ENCODE measurements around the gene TKT.
A peak's percentile ranks its signal among the peaks of the same experiment; 100 is the strongest.

TKT gene

DNA sequence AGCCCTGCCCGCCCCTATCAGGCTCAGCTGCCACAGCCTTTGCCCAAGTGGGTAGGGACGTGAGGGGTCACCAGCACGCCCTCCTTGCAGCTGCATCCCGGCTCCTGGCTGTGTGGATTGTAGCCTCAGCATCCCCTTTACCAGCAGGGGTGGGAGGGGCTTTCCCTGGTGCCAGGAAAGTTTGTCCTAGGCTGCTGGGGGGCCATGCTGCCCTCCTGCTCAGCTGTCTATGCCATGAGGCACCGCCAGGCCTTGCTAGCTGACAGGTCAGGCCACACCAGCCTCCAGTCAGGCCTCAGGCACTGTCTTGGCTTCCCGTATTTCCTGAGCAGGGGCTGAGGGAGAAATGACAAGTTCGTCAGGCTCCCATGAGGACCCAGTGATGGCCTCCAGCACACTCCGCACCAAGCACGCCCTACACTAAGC lies 32.3 kb downstream of the TKT start:
- no peak for DNase-seq

DNA sequence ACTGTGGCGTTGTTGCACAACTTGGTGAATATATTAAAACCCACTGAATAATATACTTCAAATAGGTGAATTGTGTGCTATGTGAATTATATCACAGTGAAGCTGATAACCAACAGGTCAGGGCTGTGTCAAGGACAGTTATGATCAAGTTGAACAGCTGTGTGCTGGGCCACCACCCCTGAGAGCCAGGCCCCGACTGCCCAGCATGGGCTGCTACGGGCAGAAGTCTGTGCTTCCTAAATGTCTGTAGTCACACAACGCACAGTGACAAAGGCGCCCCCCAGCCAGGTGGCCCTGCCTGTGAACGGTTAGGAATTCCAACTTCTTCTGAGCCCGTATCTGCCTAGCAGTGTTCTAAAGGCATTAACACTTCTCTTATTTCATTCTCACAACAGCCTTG lies 32.8 kb downstream of the TKT start:
- DNase-seq, result no peak

DNA sequence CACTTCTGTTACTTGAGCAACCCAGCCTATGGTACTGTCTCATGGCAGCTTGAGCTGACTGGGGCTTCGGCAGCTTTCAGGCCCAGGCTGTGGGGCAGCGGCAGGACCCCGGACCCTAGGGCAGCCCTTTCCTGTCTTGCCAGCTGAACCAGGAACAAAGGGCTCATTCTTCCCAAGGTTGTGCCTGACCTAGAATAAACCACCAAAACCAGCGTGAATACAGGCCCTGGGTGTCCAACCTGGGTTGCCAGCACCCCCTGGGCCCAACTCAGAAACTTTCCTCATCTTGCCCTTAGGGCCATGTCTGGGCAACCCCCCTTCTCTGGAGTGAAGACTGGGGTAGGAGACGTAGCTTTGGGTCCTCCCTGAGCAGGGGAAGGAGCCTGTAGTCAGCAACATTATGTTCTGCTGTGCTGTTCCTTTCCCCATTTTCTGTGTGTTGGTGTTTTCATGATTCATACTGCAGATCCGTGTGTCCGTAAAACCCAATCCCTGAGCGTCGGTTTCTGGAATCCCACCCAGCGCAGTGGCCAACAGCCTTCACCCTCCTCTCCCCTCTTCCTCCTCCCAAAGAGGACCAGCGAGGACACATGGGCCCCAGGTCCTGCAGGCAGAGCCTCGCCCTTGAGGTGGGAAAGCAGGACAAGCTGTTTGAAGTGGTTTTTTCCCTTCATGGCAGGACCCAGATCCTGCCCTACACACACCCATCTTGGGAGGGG lies 33.5 kb downstream of the TKT start:
- no peak for DNase-seq

DNA sequence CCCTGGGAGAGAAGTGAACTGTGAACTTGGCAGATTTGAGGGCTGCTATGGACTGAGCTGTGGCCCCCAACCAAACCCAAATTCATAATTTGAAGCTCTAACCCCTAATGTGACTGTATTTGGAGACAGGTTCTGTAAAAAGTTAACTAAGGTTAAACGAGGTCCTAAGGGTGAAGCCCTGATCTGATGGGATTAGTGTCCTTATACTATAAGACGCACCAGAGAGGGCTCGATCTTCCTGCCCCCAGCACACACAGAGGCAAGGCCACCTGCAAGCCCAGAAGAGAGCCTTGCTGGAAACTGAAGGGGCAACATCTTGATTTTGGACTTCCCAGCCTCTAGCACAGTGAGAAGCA lies 34.0 kb downstream of the TKT start:
- no peak for DNase-seq

DNA sequence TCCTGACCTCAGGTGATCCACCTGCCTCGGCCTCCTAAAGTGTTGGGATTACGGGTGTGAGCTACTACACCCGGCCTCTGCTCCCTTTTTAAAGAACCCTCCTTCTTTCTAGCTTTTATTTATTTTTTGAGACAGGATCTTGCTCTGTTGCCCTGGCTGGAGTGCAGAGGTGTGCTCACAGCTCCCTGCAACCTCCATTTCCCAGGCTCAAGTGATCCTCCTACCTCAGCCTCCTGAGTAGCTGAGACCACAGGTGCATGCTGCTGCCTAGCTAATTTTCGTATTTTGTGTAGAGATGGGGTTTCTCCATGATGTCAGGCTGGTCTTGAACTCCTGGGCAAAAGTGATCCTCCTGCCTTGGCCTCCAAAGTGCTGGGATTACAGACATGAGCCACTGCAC lies 34.5 kb downstream of the TKT start:
- no peak for DNase-seq

DNA sequence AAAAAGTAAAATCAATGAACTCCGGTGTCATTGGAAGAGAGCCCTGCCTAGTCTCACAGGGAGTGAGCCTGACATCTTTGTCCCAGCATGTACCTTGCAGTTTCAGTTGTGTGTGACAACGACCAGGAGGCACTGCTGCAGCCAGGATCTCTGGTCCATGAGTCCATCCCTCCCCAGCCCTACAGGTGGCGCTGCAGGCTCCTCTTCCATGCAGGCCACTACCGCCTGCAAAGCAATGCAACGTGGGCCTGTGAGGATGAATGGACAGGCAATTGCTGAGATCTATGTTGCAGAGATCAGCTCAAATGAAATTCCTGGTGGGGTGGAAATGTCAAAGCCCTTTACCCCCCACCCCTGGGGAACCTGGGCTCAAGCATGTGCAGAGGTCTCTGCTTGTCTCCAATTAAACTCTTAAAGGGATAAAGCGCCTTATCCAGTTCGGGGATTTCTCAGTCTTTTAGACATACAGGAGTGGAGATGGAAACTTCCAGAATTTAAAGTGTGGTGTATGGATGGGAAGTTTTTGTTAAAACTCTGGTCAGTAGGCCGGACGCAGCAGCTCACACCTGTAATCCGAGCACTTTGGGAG lies 35.8 kb downstream of the TKT start:
- DNase-seq, result peak; percentile 91

DNA sequence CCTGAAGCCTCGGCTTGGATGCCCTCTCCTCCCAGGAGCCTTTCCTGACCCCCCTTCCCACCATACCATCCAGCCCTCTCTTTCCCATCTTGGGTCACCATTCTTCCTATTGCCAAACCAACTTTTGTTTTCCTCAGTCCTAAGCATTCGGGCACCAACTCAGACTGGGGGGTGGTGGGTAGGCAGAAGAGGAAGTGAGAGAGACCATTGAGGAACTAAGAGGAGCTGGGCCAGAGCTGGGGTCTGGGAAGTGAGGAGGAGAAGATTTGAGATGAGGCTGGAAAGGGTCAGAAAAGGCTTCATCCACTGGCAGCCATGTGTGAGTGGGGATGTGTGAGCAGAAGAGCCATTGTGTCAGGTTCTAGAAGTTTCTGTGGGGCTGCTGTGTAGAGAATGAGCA lies 37.7 kb downstream of the TKT start:
- no peak for DNase-seq

DNA sequence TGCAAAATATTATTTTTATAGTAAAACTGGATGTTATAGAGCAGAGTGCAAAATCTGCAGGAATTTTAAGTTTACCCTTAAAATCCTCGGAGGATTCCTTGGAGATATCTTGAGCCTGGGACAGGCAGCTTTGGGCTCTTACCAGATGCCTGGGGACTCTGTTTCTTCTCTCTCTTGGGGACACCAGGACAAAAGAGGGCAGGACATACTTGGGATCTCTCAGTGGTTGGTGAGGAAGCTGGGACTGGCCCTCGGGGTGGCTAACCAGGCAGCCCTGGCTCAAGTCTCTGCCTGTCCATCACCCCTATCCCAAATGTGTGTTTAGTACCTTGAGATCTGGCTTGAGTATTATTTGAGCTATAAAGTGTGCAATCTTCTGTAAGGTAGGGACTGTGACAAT lies 38.6 kb downstream of the TKT start:
- no peak for DNase-seq

DNA sequence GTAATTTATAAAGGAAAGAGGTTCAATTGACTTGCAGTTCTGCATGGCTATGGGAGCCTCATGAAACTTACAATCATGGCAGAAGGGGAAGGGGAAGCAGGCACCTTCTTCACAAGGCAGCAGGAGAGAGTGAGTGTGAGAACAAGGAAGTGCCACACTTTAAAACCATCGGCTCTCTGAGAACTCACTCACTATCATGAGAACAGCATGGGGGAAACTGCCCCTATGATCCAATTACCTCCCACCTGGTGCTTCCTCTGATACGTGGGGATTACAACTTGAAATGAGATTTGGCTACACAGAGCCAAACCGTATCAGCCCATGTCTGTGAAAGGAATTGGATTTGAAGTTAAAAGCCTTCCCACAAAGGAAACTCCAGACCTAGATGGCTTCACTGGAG lies 39.1 kb downstream of the TKT start:
- no peak for DNase-seq

DNA sequence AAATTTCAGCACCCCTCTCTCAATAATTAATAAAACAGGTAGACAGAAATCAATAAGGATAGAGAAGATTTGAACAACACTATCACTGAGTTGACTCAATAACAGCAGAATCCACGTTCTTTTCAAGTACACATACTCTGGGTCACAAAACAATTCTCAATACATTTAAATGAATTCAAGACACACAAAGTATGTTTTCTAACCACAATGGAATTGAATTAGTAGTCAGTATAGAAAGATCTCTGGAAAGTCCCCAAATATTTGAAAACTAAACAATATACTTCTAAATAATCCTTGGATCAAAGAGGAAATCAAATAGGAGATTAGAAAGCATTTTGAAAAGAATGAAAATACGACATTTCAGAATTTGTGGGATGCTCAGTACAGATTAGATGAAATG lies 40.0 kb downstream of the TKT start:
- DNase-seq, result no peak

DNA sequence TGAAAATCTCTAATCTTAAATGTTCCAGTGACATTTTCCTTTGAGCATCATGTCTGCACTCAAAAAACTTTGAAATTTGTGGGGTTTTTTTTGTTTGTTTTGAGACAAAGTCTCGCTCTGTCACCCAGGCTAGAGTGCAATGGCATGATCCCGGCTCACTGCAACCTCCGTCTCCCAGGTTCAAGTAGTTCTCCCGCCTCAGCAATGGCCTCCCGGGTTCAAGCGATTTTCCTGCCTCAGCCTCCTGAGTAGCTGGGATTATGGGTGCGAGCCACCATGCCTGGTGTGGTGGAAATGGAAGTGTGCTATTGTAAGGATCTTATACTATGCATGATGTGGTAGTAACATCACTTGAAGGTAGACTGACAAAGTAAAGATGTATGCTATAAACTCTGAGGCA lies 42.5 kb downstream of the TKT start:
- no peak for DNase-seq

DNA sequence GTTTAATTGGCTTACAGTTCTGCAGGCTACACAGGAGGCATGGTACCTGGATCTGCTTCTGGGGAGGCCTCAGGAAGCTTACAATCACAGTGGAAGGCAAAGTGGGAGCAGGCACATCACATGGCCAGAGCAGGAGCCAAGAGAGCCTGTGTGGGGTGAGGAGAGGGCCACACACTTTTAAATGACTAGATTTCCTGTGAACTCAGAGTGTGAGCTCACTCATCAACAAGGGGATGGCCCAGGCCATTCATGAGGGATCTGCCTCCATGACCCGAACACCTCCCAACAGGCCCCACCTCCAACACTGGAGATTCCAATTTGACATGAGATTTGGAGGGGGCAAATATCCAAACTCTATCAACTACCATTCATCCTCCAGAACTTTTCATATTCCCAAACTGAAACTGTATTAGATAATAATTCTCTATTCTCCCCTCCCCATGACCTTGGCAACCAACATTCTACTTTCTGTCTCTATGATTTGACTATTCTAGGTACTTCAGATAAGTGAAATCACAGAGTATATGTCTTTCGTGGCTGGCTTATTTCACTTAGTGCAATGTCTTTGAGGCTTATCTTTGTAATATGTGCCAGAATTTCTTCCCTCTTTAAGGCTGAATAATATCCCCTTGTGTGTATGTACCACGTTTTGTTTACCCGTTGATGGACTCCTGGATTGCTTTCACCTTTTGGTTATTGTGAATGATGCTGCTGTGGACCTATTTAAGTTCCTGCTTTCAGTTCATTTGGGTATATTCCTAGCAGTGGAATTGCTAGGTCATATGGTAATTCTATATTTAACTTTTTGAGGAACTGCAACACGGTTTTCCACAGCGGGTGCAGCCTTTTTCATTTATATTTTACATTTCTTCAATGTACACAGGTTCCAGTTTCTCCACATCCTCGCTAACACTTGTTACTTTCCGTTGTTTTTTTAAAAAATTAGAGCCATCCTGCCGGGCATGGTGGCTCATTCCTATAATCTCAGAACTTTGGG lies 43.8 kb downstream of the TKT start:
- no peak for DNase-seq

DNA sequence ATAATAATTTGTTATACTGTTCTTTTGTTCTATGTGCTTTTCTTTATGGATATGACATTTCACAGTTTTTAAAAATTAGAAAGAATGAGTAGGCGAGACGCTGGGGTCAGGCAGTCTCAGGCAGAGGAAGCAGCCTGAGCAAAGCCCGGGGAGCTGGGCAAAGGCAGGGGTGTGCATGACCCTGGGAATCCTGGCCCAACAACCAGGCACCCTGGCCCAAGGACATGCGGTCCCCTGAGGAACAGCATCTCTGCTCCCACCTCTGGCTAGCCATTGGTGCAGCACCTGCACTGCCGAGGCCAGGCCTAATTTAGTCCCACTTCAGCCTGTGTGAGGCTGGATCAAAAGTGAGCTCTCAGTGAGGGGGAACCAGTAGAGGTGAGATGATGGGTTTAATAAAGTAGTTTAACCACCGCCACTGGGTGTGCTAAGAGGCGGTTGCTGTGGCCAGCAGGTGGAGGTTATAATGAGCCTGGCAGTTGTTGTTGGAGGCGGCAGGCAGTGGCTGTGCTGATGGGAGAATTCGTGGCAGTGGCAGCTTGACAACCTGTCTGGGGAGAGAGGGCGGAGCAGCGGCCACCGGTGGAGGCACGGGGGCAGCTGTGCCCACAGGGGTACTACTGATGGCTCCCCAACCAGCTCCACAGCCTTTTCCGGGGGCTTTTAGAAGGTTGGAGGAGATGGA lies 53.3 kb downstream of the TKT start:
- no peak for DNase-seq

DNA sequence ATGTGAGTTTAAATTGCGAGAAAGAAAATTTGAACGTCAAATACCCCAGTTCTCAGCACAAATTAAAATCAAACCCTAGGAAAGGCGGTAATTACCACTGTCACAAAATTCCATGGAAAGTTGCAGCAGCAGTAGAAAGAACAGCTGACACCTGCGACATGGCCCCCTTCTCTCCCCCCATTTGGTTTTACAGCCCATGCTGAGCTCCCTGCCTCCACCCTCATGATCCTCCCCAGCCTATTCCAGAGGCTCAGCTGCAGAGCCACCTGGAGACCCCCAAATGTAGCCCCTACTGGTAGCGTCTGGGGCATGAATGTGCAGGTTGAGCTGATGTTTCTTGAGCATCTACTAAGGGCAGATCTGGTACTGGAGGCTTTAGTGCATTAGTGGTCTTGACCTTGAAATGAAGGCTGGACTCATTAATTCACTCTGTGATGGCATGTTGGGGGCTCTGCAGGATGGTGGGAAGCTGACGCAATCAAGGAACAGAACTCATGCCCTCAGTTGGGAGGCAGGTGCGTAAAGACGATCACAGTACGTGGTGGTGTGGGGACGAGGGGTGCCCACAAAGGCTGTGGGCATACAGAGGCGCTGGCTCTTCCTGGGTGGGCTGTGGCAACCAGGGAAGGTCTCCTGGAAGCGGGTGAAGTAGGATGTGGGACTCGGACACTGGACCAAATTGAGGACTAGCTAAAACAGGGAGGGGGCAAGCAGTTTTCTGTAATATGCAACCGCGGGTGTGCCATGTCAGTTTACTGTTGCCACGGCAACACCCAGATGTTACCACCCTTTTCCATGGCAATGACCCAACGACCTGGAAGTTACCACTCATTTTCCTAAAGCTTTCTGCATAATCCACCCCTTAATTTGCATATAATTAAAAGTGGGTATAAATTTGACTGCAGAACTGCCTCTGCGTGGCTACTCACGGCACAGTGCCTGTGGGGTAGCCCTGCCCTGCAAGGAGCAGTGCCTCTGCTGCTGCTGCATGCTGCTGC lies 55.0 kb downstream of the TKT start:
- DNase-seq, result no peak

DNA sequence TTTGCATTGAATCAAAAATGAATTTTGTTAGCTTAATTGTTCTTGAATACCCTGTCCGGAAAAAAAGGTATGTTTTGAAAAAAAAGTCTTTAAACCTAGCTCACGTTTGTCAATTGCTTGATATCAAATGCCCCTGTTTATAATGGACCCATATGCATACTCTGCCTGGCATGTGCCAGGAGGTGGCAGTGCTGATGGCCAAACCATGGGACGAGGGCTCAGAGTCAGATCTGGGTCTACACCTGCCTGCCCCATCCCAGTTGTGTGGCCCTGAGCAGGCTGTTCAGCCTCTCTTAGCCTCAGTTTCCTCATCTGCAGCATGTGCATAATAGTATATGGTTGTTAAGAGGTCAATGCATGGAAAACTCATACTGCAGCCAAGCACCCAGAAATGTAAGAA lies 56.0 kb downstream of the TKT start:
- no peak for DNase-seq

DNA sequence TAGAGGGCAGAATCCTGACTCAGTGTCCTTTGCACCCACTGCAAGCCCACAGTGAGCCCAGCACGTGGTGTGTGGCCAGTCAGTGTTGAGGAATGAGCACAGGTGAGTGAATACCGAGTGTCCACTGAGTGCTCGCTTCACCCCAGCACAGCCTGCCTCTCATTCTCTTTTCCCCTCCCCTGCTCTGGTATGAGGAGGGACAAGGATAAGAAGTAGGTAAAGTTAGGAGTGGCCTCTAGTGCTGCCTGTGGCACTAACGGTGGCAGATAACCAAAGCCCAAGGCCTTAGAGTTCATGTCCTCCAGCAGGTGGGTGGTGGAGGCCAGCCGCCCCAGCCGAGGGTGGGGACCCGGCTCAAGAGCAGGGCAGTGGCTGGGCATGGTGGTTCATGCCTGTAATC lies 56.8 kb downstream of the TKT start:
- no peak for DNase-seq

DNA sequence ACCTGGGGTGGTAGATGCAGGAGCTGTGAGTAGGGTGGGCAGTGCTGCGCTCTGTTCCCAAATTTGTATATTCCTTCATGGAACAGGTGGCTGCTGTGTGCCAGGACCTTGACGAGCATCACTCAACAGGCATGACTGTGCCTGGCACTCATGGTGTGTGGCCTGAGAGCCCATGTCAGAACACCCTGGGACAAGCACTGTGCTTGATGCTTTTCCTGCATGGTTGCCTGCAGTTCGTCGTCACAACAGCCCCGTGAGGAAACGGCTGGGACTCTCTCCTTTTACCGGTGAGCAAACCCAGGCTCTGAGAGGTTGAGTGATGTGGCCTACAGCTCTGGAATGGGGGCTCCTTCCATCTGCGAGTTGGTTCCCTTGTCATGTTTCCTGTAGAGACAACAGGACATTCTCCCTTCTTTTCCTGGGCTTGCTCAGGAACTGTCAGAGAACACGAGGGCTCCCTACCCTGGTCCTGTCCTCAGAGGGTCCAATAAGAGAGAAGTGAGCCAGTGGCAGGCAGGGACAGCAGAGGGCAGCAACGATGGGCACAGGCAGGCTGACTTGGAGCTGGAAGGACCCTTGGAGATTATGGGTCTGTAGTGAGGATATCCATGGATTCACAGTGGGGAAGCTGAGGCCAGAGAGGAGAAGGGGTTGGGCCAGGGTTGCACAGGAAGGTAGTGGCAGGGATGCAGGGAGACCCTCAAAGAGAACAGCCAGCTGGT lies 57.4 kb downstream of the TKT start:
- DNase-seq, result no peak

DNA sequence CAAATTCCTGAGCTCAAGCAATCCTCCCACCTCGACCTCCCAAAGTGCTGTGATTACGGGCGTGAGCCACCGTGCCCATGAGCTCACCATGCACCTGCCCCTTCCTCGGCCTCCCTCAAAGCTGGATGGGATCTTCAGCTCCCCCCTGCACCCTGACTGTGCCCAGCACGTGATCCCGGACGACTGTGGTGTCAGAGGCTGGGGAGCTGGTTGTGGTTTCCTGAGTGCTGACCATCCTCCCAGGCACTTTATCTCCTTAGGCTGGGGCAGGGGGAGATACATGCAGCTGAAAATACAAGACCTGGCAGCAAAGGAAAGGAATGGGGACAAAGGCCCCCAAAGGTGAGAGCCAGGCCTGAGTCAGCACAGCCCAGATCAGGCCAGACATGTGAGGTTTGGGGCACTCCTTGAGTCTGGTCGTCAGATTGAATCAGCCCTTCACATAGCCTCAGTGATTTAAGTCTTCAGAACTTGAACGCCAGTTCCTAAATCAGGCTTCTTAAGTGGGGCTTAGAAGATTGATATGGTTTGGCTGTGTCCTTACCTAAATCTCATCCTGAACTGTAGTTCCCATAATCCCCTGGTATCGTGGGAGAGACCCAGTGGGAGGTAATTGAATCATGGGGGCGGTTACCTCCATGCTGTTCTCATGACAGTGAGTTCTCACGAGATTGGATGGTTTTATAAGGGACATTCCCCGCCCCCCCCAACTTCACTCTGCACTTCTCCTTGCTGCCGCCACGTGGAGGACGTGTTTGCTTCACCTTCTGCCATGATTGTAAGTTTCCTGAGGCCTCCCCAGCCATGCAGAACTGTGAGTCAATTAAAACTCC lies 59.0 kb downstream of the TKT start:
- peak; percentile 62 for DNase-seq

DNA sequence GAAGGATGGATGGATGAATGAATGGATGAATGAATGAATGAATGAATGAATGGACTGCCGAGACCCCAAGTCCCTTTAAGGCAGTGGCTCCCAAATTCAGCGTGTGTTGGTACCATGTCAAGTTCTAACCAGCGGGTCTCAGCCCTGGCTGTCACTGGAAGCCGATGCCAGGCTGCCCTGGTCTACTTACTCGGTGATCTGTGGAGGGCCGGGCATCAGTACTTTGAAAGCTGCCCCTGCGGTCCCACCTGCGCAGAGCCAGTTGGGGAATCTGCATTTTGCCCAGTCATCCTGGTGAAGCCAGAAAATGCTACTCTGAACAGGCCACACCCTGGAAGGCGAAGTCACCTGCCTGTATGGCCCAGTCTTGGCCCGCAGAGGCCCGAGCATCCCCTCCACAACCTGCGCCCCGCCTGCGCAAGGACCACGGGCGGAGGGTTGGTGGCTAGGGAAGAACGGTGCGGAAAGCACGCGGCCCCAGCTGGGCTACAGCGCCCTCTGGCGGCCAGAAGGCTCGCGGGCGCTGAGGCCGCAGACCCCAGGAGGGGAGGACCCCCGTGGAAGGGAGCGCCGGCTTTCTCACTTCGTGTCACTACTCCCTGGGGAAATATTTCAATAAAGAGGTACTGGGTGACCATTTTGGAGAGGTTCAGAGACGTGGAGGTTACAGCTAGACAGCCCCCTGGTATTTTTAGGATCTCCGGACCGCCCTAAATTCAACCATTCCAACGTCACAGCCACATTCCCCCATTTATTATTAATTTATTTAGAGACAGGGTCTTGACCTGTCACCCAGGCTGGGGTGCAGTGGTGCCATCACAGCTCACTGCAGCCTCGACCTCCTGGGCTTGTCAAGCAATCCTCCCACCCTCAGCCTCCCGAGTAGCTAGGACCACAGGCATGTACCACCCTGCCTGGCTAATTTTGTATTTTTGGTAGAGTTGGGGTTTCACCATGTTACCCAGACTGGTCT lies 59.9 kb downstream of the TKT start:
- peak; percentile 68 for DNase-seq
